Common myeloid progenitor, CD34-positive (primary cell): ENCODE data around the gene TRIM31.

Experiments
- CTCF ChIA-PET: fragments of 350-600 bp; sonication (Branson Sonifier 250); formaldehyde crosslinking; loops from one replicate; lab custom pipeline; 2021; ENCODE audit warnings: antibody characterized with exemption; lab: Charles Lee
- POLR2A ChIA-PET: fragments of 350-600 bp; sonication (Branson Sonifier 250); formaldehyde crosslinking; loops from one replicate; lab custom pipeline; 2021; ENCODE audit warnings: antibody characterized with exemption; lab: Charles Lee
- DNase-seq, 3 donors: peaks; one replicate each; pipeline versions ENCODE4 v3.0.0 to v3.0.0-alpha.2; 2013
- H3K27ac ChIP-seq, 2 experiments: 1 replicate in 1 of 2; 2 replicates in 1 of 2; pipeline ENCODE4 v1.7.0; 2013; ENCODE audit warnings: inconsistent platforms in 2 of 2, low read length in 2 of 2, mild to moderate bottlenecking in 2 of 2, low read depth in 1 of 2, moderate library complexity in 1 of 2; ENCODE audit not compliant: severe bottlenecking in 2 of 2, insufficient read depth in 1 of 2, poor library complexity in 1 of 2
- H3K27me3 ChIP-seq, 5 experiments: replicated peaks in 2 of 5; 1 replicate in 3 of 5; 2 replicates in 2 of 5; pipeline versions ENCODE4 v1.6.1 to v1.7.0; 2013; ENCODE audit warnings: low read length in 4 of 5, mild to moderate bottlenecking in 2 of 5, moderate library complexity in 2 of 5, inconsistent platforms in 1 of 5; ENCODE audit not compliant: insufficient read depth in 5 of 5, control insufficient read depth in 4 of 5
- H3K36me3 ChIP-seq, 4 experiments: 1 replicate in 2 of 4; 2 replicates in 2 of 4; pipeline versions ENCODE4 v1.6.1 to v1.7.0; 2013; ENCODE audit warnings: low read length in 3 of 4, control low read depth in 1 of 4, mild to moderate bottlenecking in 1 of 4; ENCODE audit not compliant: control insufficient read depth in 4 of 4, insufficient read depth in 4 of 4
- H3K4me1 ChIP-seq, 4 experiments: 1 replicate in 3 of 4; 2 replicates in 1 of 4; pipeline versions ENCODE4 v1.6.1 to v1.7.1; 2013; ENCODE audit warnings: low read length in 3 of 4, mild to moderate bottlenecking in 3 of 4, control low read depth in 1 of 4, inconsistent platforms in 1 of 4, moderate library complexity in 1 of 4; ENCODE audit not compliant: control insufficient read depth in 4 of 4, insufficient read depth in 4 of 4; ENCODE audit errors: control extremely low read depth in 1 of 4
- H3K4me3 ChIP-seq, 7 experiments: 1 replicate in 4 of 7; 2 replicates in 3 of 7; pipeline versions ENCODE4 v1.5.1 to v1.7.0; 2013; ENCODE audit warnings: mild to moderate bottlenecking in 7 of 7, low read length in 6 of 7, moderate library complexity in 6 of 7, inconsistent platforms in 2 of 7, low read depth in 2 of 7, control low read depth in 1 of 7; ENCODE audit not compliant: insufficient read depth in 4 of 7, control insufficient read depth in 1 of 7; ENCODE audit errors: extremely low read depth in 1 of 7
- H3K9me3 ChIP-seq, 5 experiments: 1 replicate in 4 of 5; 2 replicates in 1 of 5; pipeline versions ENCODE4 v1.6.1 to v1.7.1; 2013; ENCODE audit warnings: low read length in 4 of 5, mild to moderate bottlenecking in 2 of 5, inconsistent platforms in 1 of 5, low read depth in 1 of 5, moderate library complexity in 1 of 5; ENCODE audit not compliant: control insufficient read depth in 4 of 5, insufficient read depth in 2 of 5; ENCODE audit errors: control extremely low read depth in 1 of 5
- WGBS: methylation state at CpG from one replicate; pipeline ENCODE4 v1.1.5; 2013; ENCODE audit not compliant: insufficient coverage; 5-methylcytosine and 5-hydroxymethylcytosine counted together

Gene TRIM31

DNA sequence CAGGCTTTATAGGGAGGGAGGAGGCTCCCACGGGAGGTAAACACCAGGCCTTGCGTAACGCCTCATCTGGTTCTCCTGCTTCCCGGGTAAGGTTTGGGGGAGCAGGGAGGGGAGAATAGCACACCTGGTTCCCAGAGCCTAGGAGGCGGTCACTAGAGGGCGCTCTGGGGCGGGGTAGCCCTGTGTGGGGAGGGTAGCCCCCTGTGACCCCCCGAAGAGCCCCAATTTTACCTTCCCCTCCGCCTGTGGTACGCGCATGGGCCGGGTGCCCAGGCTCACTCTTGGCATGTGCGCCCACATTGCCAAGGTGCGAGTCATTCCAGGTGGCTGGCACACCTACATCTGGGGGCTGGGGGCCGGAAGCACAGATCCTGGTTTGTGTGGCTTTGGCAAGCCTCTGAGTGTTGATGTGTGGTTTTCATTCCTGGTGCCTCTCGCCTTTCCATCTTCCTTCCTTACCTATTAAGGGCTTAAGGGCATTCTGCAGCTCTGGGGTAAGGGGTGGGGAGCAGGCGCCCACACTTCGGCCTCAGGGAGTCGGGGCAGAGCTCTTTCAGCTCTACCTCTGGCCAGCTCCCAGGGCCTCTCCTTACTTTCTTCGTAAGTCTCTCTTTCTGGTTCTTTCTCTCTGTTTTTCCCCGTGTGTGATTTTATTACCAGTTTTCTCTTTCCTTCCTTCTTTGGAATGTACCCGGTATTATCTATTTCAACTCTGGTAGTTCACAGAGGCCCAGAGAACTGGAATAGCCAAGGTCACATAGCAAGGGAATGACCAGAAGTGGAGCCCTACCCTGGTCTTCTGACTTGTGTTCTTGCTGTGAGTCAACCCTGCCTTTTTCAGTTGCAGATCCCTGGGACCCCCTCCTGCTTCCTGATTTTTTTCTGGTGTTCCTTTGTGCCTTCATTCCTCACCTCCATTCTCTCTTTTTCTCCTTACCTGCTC is 36.8 kb downstream of the TRIM31 start:
- peak in 1 of 3 donors; percentile 21 for DNase-seq
- POLR2A ChIA-PET = no interaction called here
- Histone ChIP-seq H3K4me3 (peak overlapping the region in 2 of 7 experiments; percentile 20 to 61), H3K27ac (no peak overlapping the region), H3K36me3 (no peaks in the 10 kb centered on the region), H3K4me1 (peaks cover 0 to 30% (median 20%) of the 10 kb centered on the region in 4 experiments), H3K9me3 (no peaks in the 10 kb centered on the region), H3K27me3 (peaks cover 14 to 88% (median 55%) of the 10 kb centered on the region in 5 experiments)
- 37% methylated on average over 17 of the region's 22 CpGs for WGBS
- CTCF ChIA-PET = interaction anchor here (0.7 to 2.9 kb wide), 6 partner anchors 8 to 58 kb away, joined by 3 to 10 read pairs (median 3); no protein-coding TSS in a partner anchor

- H3K27me3 ChIP-seq = peaks cover 14 to 96% (median 58%) of the 10 kb centered on the region in 5 experiments
- no peaks in the 10 kb centered on the region for H3K9me3 ChIP-seq
- peaks cover 0 to 5% (median under 1%) of the 10 kb centered on the region in 4 experiments for H3K36me3 ChIP-seq
- no peak within 1 kb of the TSS for H3K27ac ChIP-seq
- WGBS = 1% methylated on average over 53 of the region's 64 CpGs
- peak within 1 kb of the TSS in 4 of 7 experiments; percentile 16 to 64 (median 56) for H3K4me3 ChIP-seq
- DNase-seq = peak in 2 of 3 donors; percentile 48 to 61
- POLR2A ChIA-PET = no interaction called here
- peaks cover 0 to 32% (median 21%) of the 10 kb centered on the region in 4 experiments for H3K4me1 ChIP-seq
- CTCF ChIA-PET = interaction anchor here (2.9 kb wide), 1 partner anchor 28 kb away, joined by 10 read pairs; no protein-coding TSS in a partner anchor
Measured at GRCh38 chr6:30075094-30075789, 37.6 kb downstream of the TRIM31 start, which contains the start of gene RNF39. Gene RNF39 (minus strand): TSS chr6:30075769. CDS start chr6:30075585, 184 bp downstream.

DNA sequence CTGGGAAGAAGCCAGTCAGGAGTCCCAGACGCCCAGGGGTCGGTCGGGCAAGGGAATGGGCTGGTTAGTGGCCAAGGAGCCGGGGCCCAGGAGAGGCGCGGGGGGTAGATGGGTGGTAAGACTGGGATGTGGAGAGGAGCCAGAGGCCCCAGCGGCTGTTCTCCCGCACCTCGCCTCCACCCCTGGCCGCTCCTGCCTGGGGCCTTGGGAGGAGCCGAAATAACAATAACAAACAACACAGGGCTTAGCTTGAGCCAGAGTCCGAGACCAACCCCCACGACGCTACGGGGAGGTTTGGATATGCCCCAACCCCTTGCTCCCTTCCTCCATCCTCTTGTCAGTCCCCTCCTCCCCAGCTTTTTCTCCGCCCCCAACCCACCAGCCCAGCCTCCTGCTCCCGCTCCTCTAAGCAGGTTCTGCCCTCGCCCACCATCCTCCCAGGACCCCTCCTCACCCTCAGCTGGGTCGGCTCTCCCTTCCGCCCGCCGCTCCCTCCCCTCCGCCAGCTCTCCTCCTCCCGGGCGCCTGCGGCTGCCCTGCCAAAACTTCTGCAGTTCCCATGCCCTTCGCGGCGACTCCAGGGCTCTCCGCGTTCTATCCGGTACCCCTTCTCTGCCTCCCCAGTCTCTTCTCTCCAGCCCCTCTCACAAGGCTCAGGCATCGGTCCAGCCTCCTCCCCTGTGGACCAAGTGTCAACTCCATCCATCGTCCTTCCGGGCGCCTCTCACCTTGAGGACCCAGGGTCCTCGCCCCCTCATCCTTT is 38.4 kb downstream of the TRIM31 start:
- 13% methylated on average over 30 of the region's 37 CpGs for WGBS
- peaks cover 0 to 12% (median 6%) of the 10 kb centered on the region in 4 experiments for H3K36me3 ChIP-seq
- POLR2A ChIA-PET = no interaction called here
- no peaks in the 10 kb centered on the region for H3K9me3 ChIP-seq
- CTCF ChIA-PET = interaction anchor here (0.7 to 1.4 kb wide), 4 partner anchors 15 to 57 kb away, joined by 3 read pairs; no protein-coding TSS in a partner anchor
- peak overlapping the region in 4 of 7 experiments; percentile 16 to 64 (median 56) for H3K4me3 ChIP-seq
- peaks cover 0 to 32% (median 21%) of the 10 kb centered on the region in 4 experiments for H3K4me1 ChIP-seq
- no peak overlapping the region for H3K27ac ChIP-seq
- peaks cover 12 to 94% (median 55%) of the 10 kb centered on the region in 5 experiments for H3K27me3 ChIP-seq
- DNase-seq = peak in 1 of 3 donors; percentile 7

- no peaks in the 10 kb centered on the region for H3K9me3 ChIP-seq
- peaks cover 11 to 87% (median 47%) of the 10 kb centered on the region in 5 experiments for H3K27me3 ChIP-seq
- H3K4me1 ChIP-seq = peaks cover 0 to 32% (median 21%) of the 10 kb centered on the region in 4 experiments
- no peak overlapping the region for H3K27ac ChIP-seq
- DNase-seq = no peak
- no peak overlapping the region for H3K4me3 ChIP-seq
- ChIA-PET POLR2A (interaction anchor here (0.6 kb wide), 2 partner anchors 13 to 79 kb away, joined by 3 read pairs; partner anchors contain the start of gene POLR1H), CTCF (interaction anchor here (0.9 to 1.4 kb wide), 3 partner anchors 29 to 58 kb away, joined by 3 read pairs; no protein-coding TSS in a partner anchor)
- 72% methylated on average over 7 of the region's 7 CpGs for WGBS
- H3K36me3 ChIP-seq = peaks cover 0 to 20% (median 12%) of the 10 kb centered on the region in 4 experiments
Measured at GRCh38 chr6:30073489-30074235, 39.2 kb downstream of the TRIM31 start.

DNA sequence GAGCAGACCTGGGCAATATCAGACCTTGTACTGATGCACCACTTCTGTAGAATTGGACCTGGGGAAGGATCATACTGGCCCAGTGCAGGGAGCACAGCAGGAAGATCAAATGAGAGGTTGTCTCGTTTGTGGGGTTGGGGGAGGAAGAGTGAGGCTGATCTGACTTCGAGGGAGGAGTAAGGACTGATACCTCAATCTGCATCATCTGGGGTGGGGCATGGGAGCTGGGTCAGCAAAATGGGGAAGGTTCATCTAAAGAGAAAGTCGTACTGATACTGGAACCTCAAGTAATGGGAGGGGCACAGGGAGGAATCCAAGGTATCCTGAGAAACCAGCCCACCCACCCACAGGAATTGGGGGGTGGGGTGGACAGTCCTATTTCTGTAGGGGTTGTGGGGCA is 41.0 kb downstream of the TRIM31 start:
- ChIA-PET POLR2A (no interaction called here), CTCF (interaction anchor here (1.8 to 2.1 kb wide), 2 partner anchors 11 to 59 kb away, joined by 6 to 9 read pairs; partner anchors contain the start of gene POLR1H)
- H3K9me3 ChIP-seq = no peaks in the 10 kb centered on the region
- peaks cover 5 to 37% (median 27%) of the 10 kb centered on the region in 4 experiments for H3K4me1 ChIP-seq
- H3K27me3 ChIP-seq = peaks cover 8 to 70% (median 36%) of the 10 kb centered on the region in 5 experiments
- H3K36me3 ChIP-seq = peaks cover 0 to 23% (median 13%) of the 10 kb centered on the region in 4 experiments
- no peak overlapping the region for H3K27ac ChIP-seq
- no peak overlapping the region for H3K4me3 ChIP-seq
- DNase-seq = no peak
- 56% methylated on average over 3 of the region's 3 CpGs for WGBS
